ENCODE measurements around the gene WWTR1. TPM values are rescaled to one million over a fixed set of nuclear protein-coding genes. Genes with fewer than 3 reads are reported as not detected.

WWTR1 gene
- total and polyA plus RNA-seq, 2 donors (not counting 3 experiments of a cell fraction or from before 2014, with no cell fraction given), result 210 to 341 TPM

DNA sequence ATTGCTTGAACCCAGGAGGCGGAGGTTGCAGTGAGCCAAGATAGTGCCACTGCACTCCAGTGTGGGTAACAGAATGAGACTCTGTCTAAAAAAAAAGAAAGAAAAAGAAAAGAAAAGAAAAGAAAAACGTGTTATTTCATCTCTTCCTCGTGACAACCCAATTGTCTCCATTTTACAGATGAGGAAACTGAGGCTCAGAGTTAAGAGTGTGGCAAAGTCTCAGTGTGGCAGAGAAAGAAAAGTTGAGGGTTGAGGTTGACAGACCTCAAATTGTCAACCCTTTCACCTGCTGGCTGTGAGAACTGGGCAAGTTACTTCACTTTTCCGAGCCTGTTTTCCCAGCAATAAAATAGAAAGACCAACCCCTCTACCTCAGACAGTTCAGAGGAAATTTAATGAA lies 123.7 kb downstream of the WWTR1 start:
- H2AFZ ChIP-seq (ENCODE audit: low read depth, low read length), result no peak overlapping the region
- TF ChIP-seq JUN (IDR thresholded peaks at IDR 0.05; ENCODE audit: borderline replicate concordance, insufficient read depth, insufficient read length, low read depth) (no peak), MAX (IDR thresholded peaks at IDR 0.05; ENCODE audit: insufficient read depth, insufficient read length) (no peak), POLR2AphosphoS5 (IDR thresholded peaks at IDR 0.05; ENCODE audit: insufficient read depth, low read depth, low read length) (no peak), GATA2 (IDR thresholded peaks at IDR 0.05; ENCODE audit: insufficient read depth, insufficient read length, low read depth, low read length) (no peak), MYC (IDR thresholded peaks at IDR 0.05; ENCODE audit: low read depth, low read length) (no peak), POLR2A (IDR thresholded peaks at IDR 0.05; ENCODE audit: low read depth, low read length) (no peak), EZH2 (IDR thresholded peaks at IDR 0.05; ENCODE audit: borderline replicate concordance, low read depth, low read length, severe bottlenecking) (no peak), FOS (IDR thresholded peaks at IDR 0.05; ENCODE audit: borderline replicate concordance, insufficient read depth, low read length) (no peak)
- TF ChIP-seq, protein P1, sequence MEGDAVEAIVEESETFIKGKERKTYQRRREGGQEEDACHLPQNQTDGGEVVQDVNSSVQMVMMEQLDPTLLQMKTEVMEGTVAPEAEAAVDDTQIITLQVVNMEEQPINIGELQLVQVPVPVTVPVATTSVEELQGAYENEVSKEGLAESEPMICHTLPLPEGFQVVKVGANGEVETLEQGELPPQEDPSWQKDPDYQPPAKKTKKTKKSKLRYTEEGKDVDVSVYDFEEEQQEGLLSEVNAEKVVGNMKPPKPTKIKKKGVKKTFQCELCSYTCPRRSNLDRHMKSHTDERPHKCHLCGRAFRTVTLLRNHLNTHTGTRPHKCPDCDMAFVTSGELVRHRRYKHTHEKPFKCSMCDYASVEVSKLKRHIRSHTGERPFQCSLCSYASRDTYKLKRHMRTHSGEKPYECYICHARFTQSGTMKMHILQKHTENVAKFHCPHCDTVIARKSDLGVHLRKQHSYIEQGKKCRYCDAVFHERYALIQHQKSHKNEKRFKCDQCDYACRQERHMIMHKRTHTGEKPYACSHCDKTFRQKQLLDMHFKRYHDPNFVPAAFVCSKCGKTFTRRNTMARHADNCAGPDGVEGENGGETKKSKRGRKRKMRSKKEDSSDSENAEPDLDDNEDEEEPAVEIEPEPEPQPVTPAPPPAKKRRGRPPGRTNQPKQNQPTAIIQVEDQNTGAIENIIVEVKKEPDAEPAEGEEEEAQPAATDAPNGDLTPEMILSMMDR (IDR thresholded peaks at IDR 0.05; ENCODE audit: extremely low read depth in 1 of 2, insufficient read depth in 1 of 2, low read depth in 1 of 2, low read length in 2 of 2), result no peak
- H4K20me1 ChIP-seq (replicated peaks; ENCODE audit: control insufficient read depth, extremely low read depth, insufficient read depth, low read length), result no peaks in the 10 kb centered on the region
- no peak overlapping the region for H3K4me3 ChIP-seq (replicated peaks in 1 of 3; ENCODE audit: insufficient read depth in 1 of 3, low read depth in 1 of 3, low read length in 3 of 3)
- H3K9me3 ChIP-seq (replicated peaks; ENCODE audit: control insufficient read depth, insufficient read depth, low read length), result no peaks in the 10 kb centered on the region
- no TSS peak for BruUV-seq (replicated peaks)
- intact Hi-C loops (cut with micrococcal nuclease) (no loop called here), dilution Hi-C loops (cut with MboI; ENCODE audit: extremely low pct_ligation_motif_present, low sequenced_read_pairs) (no loop called here)
- H3K27me3 ChIP-seq (ENCODE audit: control insufficient read depth in 2 of 2, insufficient read depth in 2 of 2, low read length in 2 of 2), result no peaks in the 10 kb centered on the region
- H3K27ac ChIP-seq (ENCODE audit: insufficient read depth, low read depth, low read length), result no peak overlapping the region
- no peaks in the 10 kb centered on the region for H3K9me1 ChIP-seq (replicated peaks; ENCODE audit: control insufficient read depth, extremely low read depth, insufficient read depth, low read length)
- peaks cover 88% of the 10 kb centered on the region for H3K79me2 ChIP-seq (ENCODE audit: control insufficient read depth, insufficient read depth, low read length)
- ChIA-PET CTCF (interaction anchor here (0.9 to 5.3 kb wide), 11 partner anchors 11 to 184 kb away, joined by 3 to 49 read pairs (median 3); partner anchors contain the start of gene WWTR1), POLR2A (interaction anchor here (1.1 to 1.9 kb wide), 4 partner anchors 14 to 105 kb away, joined by 3 to 7 read pairs (median 4); no protein-coding TSS in a partner anchor)
- FAIRE-seq (no peak), DNase-seq (ENCODE audit: low read depth, low spot score) (no peak)
- peaks cover 8 to 14% of the 10 kb centered on the region in 2 experiments for H3K36me3 ChIP-seq (ENCODE audit: control insufficient read depth in 2 of 2, extremely low read depth in 1 of 2, insufficient read depth in 2 of 2, low read length in 2 of 2)
- no peak overlapping the region for H3K4me2 ChIP-seq (ENCODE audit: insufficient read depth, low read length)
- H3K9ac ChIP-seq (replicated peaks; ENCODE audit: extremely low read depth, insufficient read depth, low read length), result no peak overlapping the region
- peaks cover 67% of the 10 kb centered on the region for H3K4me1 ChIP-seq (ENCODE audit: control insufficient read depth, extremely low read depth, insufficient read depth, low read length)
